SKM-1 treated with dmso at 0.1 percent for 144 hours (cell line): ENCODE data around the gene HPF1.
A peak's percentile ranks its signal among the peaks of the same experiment; 100 is the strongest.
"Not testable (repeated sequence)": the region's sequence is repeated elsewhere in the genome, so short reads cannot be mapped to it uniquely, and the experiment has no call there.

Experiments used
- DNase-seq: peaks from one replicate; lab custom pipeline; 2025; ENCODE audit not compliant: unreplicated experiment; lab: John Stamatoyannopoulos, UW

The HPF1 gene

GRCh38 chr4:169757575-169758184 lies at the start of gene HPF1:
HPF1 (minus strand) TSS chr4:169757944; CDS start chr4:169757877, 67 bp downstream.
- peak; percentile 86 for DNase-seq

DNA sequence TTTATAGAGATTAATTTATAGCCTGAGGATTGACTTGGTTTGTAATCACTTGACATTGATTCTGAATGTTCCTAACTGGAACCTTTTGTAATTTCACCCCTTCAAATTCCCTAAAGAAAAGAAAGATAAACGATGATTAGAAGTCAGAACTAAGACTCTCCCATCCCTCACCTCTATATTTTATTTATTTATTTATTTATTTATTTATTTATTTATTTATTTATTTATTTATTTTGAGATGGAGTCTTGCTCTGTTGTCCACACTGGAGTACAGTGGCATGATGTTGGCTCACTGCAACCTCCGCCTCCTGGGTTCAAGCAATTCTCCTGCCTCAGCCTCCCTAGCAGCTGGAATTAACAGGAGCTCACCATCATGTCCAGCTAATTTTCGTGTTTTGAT lies 49.0 kb upstream of the HPF1 start:
- DNase-seq = not testable (repeated sequence)

DNA sequence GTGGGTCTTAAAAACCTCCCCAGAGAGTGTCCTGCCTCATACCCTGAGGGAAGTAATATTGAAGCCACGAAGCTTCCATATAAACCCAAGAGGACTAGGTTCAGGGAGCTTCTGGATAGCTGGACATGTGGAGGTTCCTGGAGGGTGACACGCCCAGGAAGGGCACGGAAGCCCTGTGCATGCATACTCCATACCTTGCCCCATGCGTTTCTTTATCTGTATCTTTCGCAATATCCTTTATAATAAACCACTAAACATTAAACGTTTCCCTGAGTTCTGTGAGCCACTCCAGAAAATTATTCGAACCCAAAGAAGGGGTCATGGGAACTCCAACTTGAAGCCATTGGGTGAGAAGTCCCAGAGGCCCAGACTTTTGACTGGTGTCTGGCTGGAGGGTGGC lies 45.7 kb upstream of the HPF1 start:
- DNase-seq = no peak

GRCh38 chr4:169802873-169803272 lies 45.1 kb upstream of the HPF1 start:
- peak; percentile 34 for DNase-seq

GRCh38 chr4:169800541-169800940 lies 42.8 kb upstream of the HPF1 start:
- no peak for DNase-seq

GRCh38 chr4:169799260-169799659 lies 41.5 kb upstream of the HPF1 start:
- no peak for DNase-seq

GRCh38 chr4:169795585-169795984 lies 37.8 kb upstream of the HPF1 start:
- DNase-seq = no peak

DNA sequence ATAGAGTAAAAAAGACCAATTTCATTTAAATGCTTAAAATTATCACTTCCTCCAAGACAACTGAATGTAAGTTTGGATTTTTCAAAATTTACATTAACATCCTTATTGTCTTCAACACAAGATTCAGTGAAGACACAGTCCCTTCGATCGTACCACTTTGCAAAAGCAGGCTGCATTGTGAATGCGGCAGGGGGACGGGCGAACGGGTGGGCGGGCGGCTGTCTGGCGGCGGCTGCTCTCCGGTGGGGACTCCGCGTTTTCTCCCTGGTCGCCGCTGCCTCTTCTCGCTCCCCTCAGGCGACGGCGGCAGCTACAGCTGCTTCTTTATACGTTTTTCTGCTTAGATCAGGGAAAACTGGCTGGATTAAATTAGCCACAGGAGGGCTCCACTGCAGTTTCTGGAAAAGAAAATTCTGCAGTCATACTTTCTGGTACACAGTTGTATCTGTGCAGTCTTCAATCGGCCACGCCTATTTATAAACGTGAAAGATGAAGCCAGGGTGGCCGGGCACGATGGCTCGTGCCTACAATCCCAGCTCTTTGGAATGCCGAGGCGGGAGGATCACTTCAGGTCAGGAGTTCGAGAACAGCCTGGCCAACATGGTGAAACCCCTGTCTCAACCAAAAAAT lies 33.9 kb upstream of the HPF1 start:
- DNase-seq = peak; percentile 17

DNA sequence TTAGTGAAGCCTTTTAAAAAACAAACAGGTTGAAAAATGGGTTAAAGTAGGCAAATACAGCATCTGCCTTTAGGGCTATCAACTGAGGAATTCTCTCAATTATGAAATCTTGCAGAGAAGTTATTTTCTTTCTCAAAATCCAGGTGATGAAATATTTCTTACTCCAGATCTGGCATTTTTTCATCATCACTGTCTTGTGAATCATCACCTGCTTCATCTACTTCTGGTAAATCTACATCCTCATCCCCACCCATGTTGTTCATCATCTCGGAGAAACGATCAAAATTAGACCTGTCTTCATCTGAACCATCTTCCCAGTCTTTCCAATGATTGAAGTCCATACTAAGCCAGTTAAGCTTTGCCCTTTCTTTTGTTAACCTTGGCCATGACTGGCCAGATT lies 33.3 kb upstream of the HPF1 start:
- DNase-seq = no peak

GRCh38 chr4:169774466-169775445 lies 17.0 kb upstream of the HPF1 start:
- no peak for DNase-seq

DNA sequence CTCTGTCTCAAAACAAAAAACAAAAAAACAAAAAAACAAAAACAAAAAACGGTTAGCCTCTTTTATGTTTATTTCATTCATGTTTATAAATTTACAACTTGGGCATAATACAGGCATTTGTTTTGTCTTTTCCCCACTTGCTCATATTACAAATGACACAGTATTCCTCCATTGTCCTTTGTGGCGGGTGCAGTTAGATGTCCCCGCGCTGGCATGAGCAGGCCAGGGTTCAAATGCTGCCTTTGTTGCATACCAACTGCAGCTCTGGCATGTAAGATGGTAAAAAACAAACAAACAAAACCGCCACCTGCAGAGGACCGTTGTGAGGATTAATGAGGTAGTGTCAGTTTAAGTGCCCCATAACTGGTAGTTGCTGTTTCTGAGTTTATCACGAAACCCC lies 16.1 kb upstream of the HPF1 start:
- DNase-seq = no peak

- not testable (repeated sequence) for DNase-seq
Measured at GRCh38 chr4:169771556-169772080, 13.9 kb upstream of the HPF1 start.

- DNase-seq = no peak
Measured at GRCh38 chr4:169770416-169770815, 12.7 kb upstream of the HPF1 start.

DNA sequence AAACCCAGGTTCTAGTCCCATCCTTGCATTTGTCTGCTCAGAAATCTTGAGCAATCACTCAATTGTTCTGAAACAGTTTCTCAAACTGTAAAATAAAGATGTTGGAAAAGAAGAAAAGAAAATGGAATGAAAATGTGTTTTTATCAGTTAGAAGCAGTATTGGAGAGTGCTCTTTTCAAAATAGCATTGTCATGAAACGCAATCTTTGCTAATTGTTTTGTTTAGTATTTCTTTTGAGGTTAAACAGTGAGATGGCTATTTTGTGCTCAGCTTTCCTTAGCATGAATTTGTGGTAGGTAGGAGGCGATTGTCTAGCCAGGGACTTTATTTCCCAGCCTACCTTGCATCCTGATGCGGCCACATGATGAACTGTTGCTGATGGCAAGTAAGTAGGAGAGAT lies 10.6 kb upstream of the HPF1 start:
- no peak for DNase-seq

- DNase-seq = no peak
Measured at GRCh38 chr4:169766741-169767140, 9.0 kb upstream of the HPF1 start.

GRCh38 chr4:169765835-169766234 lies 8.1 kb upstream of the HPF1 start:
- no peak for DNase-seq

DNA sequence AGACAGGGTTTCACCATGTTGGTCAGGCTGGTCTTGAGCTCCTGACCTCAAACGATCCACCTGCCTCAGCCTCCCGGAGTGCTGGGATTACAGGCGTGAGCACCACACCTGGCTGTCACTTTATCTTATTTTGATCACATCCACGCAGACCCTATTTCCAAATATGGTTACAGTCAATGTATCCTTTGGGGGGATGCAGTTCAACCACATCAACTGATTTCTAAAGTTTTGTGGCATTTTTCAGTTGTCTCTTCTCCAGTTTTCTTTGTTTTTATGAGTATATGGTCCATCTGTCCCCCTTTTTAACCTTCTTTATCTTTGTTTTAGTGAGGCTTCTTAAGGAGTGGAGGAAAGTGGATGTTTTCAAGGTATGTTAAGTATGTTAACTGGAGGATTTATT lies 4.1 kb upstream of the HPF1 start:
- DNase-seq = no peak

- no peak for DNase-seq
Measured at GRCh38 chr4:169758401-169758962, 738 bp upstream of the HPF1 start.

DNA sequence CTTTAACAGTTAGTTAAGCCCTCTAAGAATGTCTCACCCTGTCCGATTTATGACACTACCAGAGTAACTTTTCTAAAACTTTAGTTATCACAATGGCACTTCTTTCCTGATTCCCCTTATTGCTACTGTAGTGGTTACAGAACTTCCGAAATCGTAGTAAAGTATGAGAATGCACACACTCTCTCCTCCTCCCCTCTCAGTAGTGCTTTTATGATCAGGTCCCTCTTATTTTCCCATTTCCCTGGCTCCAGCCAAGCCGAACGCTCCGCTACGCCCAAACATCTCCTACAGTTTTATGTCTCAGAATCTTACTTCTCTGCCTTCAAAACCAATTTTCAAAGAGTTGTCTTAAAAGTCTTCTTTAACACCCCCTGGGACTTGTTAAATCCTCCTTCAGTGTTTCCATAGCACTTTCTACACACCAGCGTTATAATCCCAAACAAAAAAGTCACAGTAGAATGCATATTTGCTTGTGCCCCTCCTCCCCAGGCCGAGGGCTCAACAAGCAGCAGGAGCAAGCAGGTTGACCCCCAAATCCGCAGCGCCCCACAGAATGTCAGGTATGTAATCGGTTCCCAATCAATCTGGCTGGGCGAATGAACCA lies 671 bp downstream of the HPF1 start:
- DNase-seq = peak; percentile 18

DNA sequence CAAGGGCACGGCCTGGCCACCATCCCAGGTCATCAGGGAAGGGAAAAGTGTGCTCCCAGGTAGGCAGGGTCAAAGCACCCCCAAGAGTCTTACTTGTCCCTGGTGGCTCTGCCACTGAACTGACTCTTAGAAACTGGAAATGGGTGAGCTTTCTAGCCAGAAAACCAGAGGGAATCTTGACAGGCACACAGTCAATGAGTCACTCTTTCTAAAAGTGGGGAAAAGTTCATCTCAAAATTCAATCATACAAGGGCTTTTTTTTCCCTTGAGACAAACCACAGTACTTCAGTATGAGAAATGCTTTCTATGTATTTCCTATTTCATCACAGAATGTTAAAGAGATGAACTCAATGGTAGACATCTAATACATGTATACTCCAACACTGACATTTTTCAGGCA lies 12.5 kb downstream of the HPF1 start:
- DNase-seq = no peak

DNA sequence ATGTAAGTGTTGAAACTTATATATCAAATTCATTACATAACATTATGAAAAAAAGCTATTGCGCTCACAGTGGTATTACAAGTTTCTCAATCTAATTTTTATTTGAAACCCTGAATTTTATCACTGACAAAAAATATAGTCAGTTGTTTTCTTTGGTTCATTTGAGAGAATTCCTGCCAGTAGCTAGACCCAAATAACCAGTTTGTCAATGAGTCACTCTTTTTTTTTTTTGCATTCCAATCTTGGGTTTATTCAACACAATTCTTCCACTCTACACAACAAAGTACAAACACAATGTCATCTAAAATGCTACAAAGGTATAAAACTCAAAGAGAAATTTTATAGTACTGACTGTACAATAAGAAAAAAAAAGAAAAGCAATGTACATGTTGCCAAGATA lies 13.1 kb downstream of the HPF1 start:
- no peak for DNase-seq
